ENCODE measurements around the gene TBC1D17.

DNA sequence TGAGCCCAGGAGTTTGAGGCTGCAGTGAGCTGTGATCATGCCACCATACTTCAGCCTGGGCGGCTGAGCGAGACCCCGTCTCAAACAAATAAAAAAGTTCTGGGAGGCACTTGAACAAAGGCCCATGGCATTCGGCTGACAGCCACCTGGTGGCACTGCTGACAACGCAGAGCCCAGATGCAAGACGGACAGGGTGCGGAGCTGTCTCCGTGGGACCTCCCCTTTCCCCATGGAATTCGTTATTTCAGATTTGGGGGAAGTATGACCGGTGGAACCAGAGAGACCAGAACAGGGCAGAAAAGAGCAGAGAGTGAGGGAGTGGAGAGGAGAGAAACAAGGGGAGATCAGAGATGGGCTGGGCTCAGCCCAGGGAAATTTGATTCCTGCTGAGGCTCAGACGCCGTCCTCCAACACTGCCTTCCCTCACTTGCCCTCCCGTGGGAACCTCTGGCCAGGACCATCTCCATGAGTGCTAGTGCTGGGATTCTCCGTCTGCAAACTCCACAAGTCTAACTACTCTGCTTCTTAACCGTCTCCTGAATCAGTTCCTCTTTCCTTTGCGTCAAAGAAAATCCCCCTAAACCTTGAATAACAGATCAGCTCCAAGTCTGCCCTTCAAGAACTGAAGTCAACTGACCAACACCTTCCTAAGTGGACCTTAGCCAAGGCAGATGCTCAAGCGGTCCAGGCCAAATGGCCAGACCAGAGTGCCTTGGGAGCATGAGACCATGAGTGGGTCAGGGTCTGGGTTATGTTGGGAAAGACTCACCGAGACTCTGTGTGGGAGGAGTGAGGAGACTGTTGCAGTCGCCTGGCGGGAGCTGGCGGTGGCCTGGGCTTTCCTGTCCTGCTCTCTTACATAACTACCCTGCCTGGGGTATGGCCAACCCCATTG, 39.6 kb downstream of the TBC1D17 start:
- TF ChIP-seq EZH2 (IDR thresholded peaks at IDR 0.05; ENCODE audit: low read depth), result no peak
- TF ChIP-seq, protein P1, sequence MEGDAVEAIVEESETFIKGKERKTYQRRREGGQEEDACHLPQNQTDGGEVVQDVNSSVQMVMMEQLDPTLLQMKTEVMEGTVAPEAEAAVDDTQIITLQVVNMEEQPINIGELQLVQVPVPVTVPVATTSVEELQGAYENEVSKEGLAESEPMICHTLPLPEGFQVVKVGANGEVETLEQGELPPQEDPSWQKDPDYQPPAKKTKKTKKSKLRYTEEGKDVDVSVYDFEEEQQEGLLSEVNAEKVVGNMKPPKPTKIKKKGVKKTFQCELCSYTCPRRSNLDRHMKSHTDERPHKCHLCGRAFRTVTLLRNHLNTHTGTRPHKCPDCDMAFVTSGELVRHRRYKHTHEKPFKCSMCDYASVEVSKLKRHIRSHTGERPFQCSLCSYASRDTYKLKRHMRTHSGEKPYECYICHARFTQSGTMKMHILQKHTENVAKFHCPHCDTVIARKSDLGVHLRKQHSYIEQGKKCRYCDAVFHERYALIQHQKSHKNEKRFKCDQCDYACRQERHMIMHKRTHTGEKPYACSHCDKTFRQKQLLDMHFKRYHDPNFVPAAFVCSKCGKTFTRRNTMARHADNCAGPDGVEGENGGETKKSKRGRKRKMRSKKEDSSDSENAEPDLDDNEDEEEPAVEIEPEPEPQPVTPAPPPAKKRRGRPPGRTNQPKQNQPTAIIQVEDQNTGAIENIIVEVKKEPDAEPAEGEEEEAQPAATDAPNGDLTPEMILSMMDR (conservative IDR thresholded peaks at IDR 0.05), result peak; percentile 34; the same call in 1 of the 2 replicates
